ENCODE measurements around the gene HEATR5B.

GRCh38 chr2:37109523-37109922, 25.4 kb upstream of the HEATR5B start:
- TF ChIP-seq POLR2AphosphoS5 (IDR thresholded peaks at IDR 0.05; ENCODE audit: control insufficient read depth, insufficient read depth, low read depth, low read length) = no peak
- TF ChIP-seq FOXK2 (conservative IDR thresholded peaks at IDR 0.05 in 1 of 2, IDR thresholded peaks at IDR 0.05 in 1 of 2; ENCODE audit: low read depth in 2 of 2) = no peak
- no peak for TF ChIP-seq YY1 (IDR thresholded peaks at IDR 0.05; ENCODE audit: borderline replicate concordance in 1 of 3, control insufficient read depth in 1 of 3, extremely low read depth in 1 of 3, insufficient read depth in 3 of 3, insufficient read length in 1 of 3, insufficient replicate concordance in 2 of 3, low read depth in 1 of 3, low read length in 2 of 3)
- no peak for TF ChIP-seq ZNF217 (CRISPR knock-in tag; IDR thresholded peaks at IDR 0.05)
- no peak for TF ChIP-seq TAF1 (IDR thresholded peaks at IDR 0.05; ENCODE audit: control insufficient read depth, extremely low read depth, insufficient read depth, low read length, severe bottlenecking)
- no peak for TF ChIP-seq RBBP5 (IDR thresholded peaks at IDR 0.05; ENCODE audit: borderline replicate concordance, insufficient read depth, low read length, poor library complexity, severe bottlenecking)
- TF ChIP-seq JUND (IDR thresholded peaks at IDR 0.05; ENCODE audit: borderline replicate concordance, low read depth, low read length) = no peak
- TF ChIP-seq JUND (tag; IDR thresholded peaks at IDR 0.05; ENCODE audit: borderline replicate concordance, low read depth, low read length) = no peak
- TF ChIP-seq POLR2A (conservative IDR thresholded peaks at IDR 0.05) = no peak
- no peak for TF ChIP-seq SRSF3 (IDR thresholded peaks at IDR 0.05; ENCODE audit: insufficient read depth, low read length)
- no peak for TF ChIP-seq ZNF699 (CRISPR knock-in tag; IDR thresholded peaks at IDR 0.05; ENCODE audit: insufficient replicate concordance)
- TF ChIP-seq ZNF780A (CRISPR knock-in tag; IDR thresholded peaks at IDR 0.05) = no peak
- TF ChIP-seq BHLHE40 (IDR thresholded peaks at IDR 0.05; ENCODE audit: low read length) = no peak
- TF ChIP-seq, protein P1, sequence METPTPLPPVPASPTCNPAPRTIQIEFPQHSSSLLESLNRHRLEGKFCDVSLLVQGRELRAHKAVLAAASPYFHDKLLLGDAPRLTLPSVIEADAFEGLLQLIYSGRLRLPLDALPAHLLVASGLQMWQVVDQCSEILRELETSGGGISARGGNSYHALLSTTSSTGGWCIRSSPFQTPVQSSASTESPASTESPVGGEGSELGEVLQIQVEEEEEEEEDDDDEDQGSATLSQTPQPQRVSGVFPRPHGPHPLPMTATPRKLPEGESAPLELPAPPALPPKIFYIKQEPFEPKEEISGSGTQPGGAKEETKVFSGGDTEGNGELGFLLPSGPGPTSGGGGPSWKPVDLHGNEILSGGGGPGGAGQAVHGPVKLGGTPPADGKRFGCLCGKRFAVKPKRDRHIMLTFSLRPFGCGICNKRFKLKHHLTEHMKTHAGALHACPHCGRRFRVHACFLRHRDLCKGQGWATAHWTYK (CRISPR knock-in tag; IDR thresholded peaks at IDR 0.05) = no peak
